Esophagus (tissue), 2 donors: ENCODE data around the gene TPGS1. TPM values are rescaled to one million over a fixed set of nuclear protein-coding genes. Genes with fewer than 3 reads are reported as not detected.

ENCODE experiments used
- H3K27ac ChIP-seq, 2 donors: one replicate each; pipeline ENCODE4 v1.5.1; 2013; ENCODE audit warnings: low read depth in 2 of 2, mild to moderate bottlenecking in 2 of 2, inconsistent platforms in 1 of 2, low read length in 1 of 2, moderate library complexity in 1 of 2
- H3K27me3 ChIP-seq, 2 donors: one replicate each; pipeline ENCODE4 v1.6.1; 2013; ENCODE audit warnings: low read length in 2 of 2, control low read depth in 1 of 2, mild to moderate bottlenecking in 1 of 2; ENCODE audit not compliant: insufficient read depth in 2 of 2, control insufficient read depth in 1 of 2
- H3K36me3 ChIP-seq, 2 donors: one replicate each; pipeline ENCODE4 v1.6.1; 2013; ENCODE audit warnings: low read length in 1 of 2; ENCODE audit not compliant: control insufficient read depth in 2 of 2, insufficient read depth in 2 of 2
- H3K4me1 ChIP-seq, 2 donors: one replicate each; pipeline ENCODE4 v1.6.1; 2013; ENCODE audit warnings: low read length in 1 of 2; ENCODE audit not compliant: control insufficient read depth in 2 of 2, insufficient read depth in 2 of 2
- H3K4me3 ChIP-seq, 2 donors: one replicate each; pipeline ENCODE4 v1.5.1; 2013; ENCODE audit warnings: low read length in 2 of 2, mild to moderate bottlenecking in 2 of 2, low read depth in 1 of 2, moderate library complexity in 1 of 2
- H3K9me3 ChIP-seq, 2 donors: one replicate each; pipeline ENCODE4 v1.6.1; 2013; ENCODE audit warnings: mild to moderate bottlenecking in 2 of 2, low read depth in 1 of 2, low read length in 1 of 2, moderate library complexity in 1 of 2; ENCODE audit not compliant: control insufficient read depth in 2 of 2, insufficient read depth in 1 of 2
- WGBS, 2 donors: extraction: QIAGEN DNeasy Blood & Tissue Kit; methylation state at CpG; one replicate each; pipeline ENCODE4 v1.1.7; 2013; 5-methylcytosine and 5-hydroxymethylcytosine counted together
- polyA plus RNA-seq, 2 donors: library from polyadenylated mRNA; stranded (reverse); fragments of 200-250 nt; gene quantifications; one replicate each; pipeline ENCODE4 v1.2.3, GENCODE V29; 2013
- donor health status: healthy with polysubstance abuse.
- donor health status: Bipolar disorder and iron deficiency.

TPGS1 gene
- polyA plus RNA-seq, 2 donors, result 13.9 to 16.8 TPM

- Histone ChIP-seq H3K4me1 (peaks cover 3 to 19% of the 10 kb centered on the region in 2 donors), H3K9me3 (no peaks in the 10 kb centered on the region), H3K36me3 (peaks cover 0 to 49% of the 10 kb centered on the region in 2 donors), H3K27ac (no peak overlapping the region), H3K27me3 (no peaks in the 10 kb centered on the region), H3K4me3 (no peak overlapping the region)
- WGBS, 2 donors, result 96% methylated on average over 26 of the region's 26 CpGs
Measured at GRCh38 chr19:536881-537404, 29.6 kb downstream of the TPGS1 start.

- H3K27ac ChIP-seq, result no peak overlapping the region
- peaks cover 3 to 10% of the 10 kb centered on the region in 2 donors for H3K4me1 ChIP-seq
- peaks cover 0 to 54% of the 10 kb centered on the region in 2 donors for H3K36me3 ChIP-seq
- H3K4me3 ChIP-seq, result no peak overlapping the region
- H3K27me3 ChIP-seq, result no peaks in the 10 kb centered on the region
- WGBS, 2 donors, result 89% methylated on average over 40 of the region's 40 CpGs
- H3K9me3 ChIP-seq, result no peaks in the 10 kb centered on the region
Measured at GRCh38 chr19:538641-539428, 31.5 kb downstream of the TPGS1 start.

GRCh38 chr19:539429-540030, 32.2 kb downstream of the TPGS1 start:
- 91% methylated on average over 29 to 30 of the region's 30 CpGs for WGBS, 2 donors
- no peak overlapping the region for H3K27ac ChIP-seq
- no peaks in the 10 kb centered on the region for H3K9me3 ChIP-seq
- peaks cover 0 to 54% of the 10 kb centered on the region in 2 donors for H3K36me3 ChIP-seq
- no peak overlapping the region for H3K4me3 ChIP-seq
- peaks cover 3 to 10% of the 10 kb centered on the region in 2 donors for H3K4me1 ChIP-seq
- no peaks in the 10 kb centered on the region for H3K27me3 ChIP-seq

GRCh38 chr19:540867-541637, 33.8 kb downstream of the TPGS1 start:
- Histone ChIP-seq H3K4me1 (peaks cover 0 to 3% of the 10 kb centered on the region in 2 donors), H3K4me3 (no peak overlapping the region), H3K9me3 (peaks cover 0 to 3% of the 10 kb centered on the region in 2 donors), H3K27ac (no peak overlapping the region), H3K27me3 (no peaks in the 10 kb centered on the region), H3K36me3 (peaks cover 0 to 47% of the 10 kb centered on the region in 2 donors)
- 89 to 91% methylated on average over 51 of the region's 51 CpGs for WGBS, 2 donors

GRCh38 chr19:541699-542098, 34.4 kb downstream of the TPGS1 start:
- 90 to 92% methylated on average over 26 of the region's 26 CpGs for WGBS, 2 donors
- no peak overlapping the region for H3K4me3 ChIP-seq
- peaks cover 0 to 41% of the 10 kb centered on the region in 2 donors for H3K36me3 ChIP-seq
- no peaks in the 10 kb centered on the region for H3K27me3 ChIP-seq
- no peak overlapping the region for H3K27ac ChIP-seq
- peaks cover 0 to 3% of the 10 kb centered on the region in 2 donors for H3K9me3 ChIP-seq
- H3K4me1 ChIP-seq, result peaks cover 0 to 3% of the 10 kb centered on the region in 2 donors

GRCh38 chr19:542173-542866, 35.0 kb downstream of the TPGS1 start:
- H3K4me1 ChIP-seq, result no peaks in the 10 kb centered on the region
- peaks cover 0 to 3% of the 10 kb centered on the region in 2 donors for H3K9me3 ChIP-seq
- 87 to 90% methylated on average over 34 of the region's 34 CpGs for WGBS, 2 donors
- no peaks in the 10 kb centered on the region for H3K27me3 ChIP-seq
- H3K27ac ChIP-seq, result no peak overlapping the region
- H3K4me3 ChIP-seq, result no peak overlapping the region
- H3K36me3 ChIP-seq, result peaks cover 0 to 36% of the 10 kb centered on the region in 2 donors

- 55 to 56% methylated on average over 31 of the region's 31 CpGs for WGBS, 2 donors
- Histone ChIP-seq H3K36me3 (peaks cover 0 to 24% of the 10 kb centered on the region in 2 donors), H3K9me3 (peaks cover 0 to 3% of the 10 kb centered on the region in 2 donors), H3K27me3 (no peaks in the 10 kb centered on the region), H3K4me3 (peak within 1 kb of the TSS in 1 of 2 donors; percentile 33), H3K4me1 (no peaks in the 10 kb centered on the region), H3K27ac (peak within 1 kb of the TSS in 1 of 2 donors; percentile 18)
Measured at GRCh38 chr19:543910-544608, 36.8 kb downstream of the TPGS1 start, which contains the start of gene GZMM. TSS of gene GZMM (plus strand) at chr19:544053. CDS start at chr19:544072, 19 bp downstream.

GRCh38 chr19:547117-547516, 39.8 kb downstream of the TPGS1 start:
- peaks cover 0 to 3% of the 10 kb centered on the region in 2 donors for H3K9me3 ChIP-seq
- no peaks in the 10 kb centered on the region for H3K4me1 ChIP-seq
- no peak overlapping the region for H3K4me3 ChIP-seq
- peaks cover 0 to 3% of the 10 kb centered on the region in 2 donors for H3K36me3 ChIP-seq
- no peaks in the 10 kb centered on the region for H3K27me3 ChIP-seq
- no peak overlapping the region for H3K27ac ChIP-seq
- WGBS, 2 donors, result 86 to 91% methylated on average over 14 to 15 of the region's 15 CpGs
